HG03045 (cell line): ENCODE results near the gene OSM.
A peak's percentile ranks its signal among the peaks of the same experiment; 100 is the strongest.

Experiments
- ATAC-seq: cut with Tn5 transposase; IDR thresholded peaks from one replicate; pipeline ENCODE4 v1.9.1; 2021; ENCODE audit warnings: mild to moderate bottlenecking, moderate library complexity; ENCODE audit not compliant: unreplicated experiment

OSM gene

GRCh38 chr22:30285846-30286200 lies 19.2 kb upstream of the OSM start:
- no peak for ATAC-seq

GRCh38 chr22:30285176-30285845 lies 18.7 kb upstream of the OSM start:
- ATAC-seq: no peak

GRCh38 chr22:30284666-30285065 lies 18.0 kb upstream of the OSM start:
- no peak for ATAC-seq

- no peak for ATAC-seq
Observed at GRCh38 chr22:30284172-30284571, 17.5 kb upstream of the OSM start.

GRCh38 chr22:30283342-30283741 lies 16.7 kb upstream of the OSM start:
- no peak for ATAC-seq

GRCh38 chr22:30282616-30283046 lies 16.0 kb upstream of the OSM start:
- ATAC-seq: no peak

- ATAC-seq: no peak
Observed at GRCh38 chr22:30280505-30280904, 13.9 kb upstream of the OSM start.

- no peak for ATAC-seq
Observed at GRCh38 chr22:30279932-30280331, 13.3 kb upstream of the OSM start.

- ATAC-seq: no peak
Observed at GRCh38 chr22:30279046-30279788, 12.6 kb upstream of the OSM start.

- ATAC-seq: no peak
Observed at GRCh38 chr22:30277547-30278344, 11.1 kb upstream of the OSM start.

GRCh38 chr22:30276039-30276438 lies 9.4 kb upstream of the OSM start:
- no peak for ATAC-seq

- no peak for ATAC-seq
Observed at GRCh38 chr22:30275625-30276024, 9.0 kb upstream of the OSM start.

GRCh38 chr22:30274437-30274812 lies 7.8 kb upstream of the OSM start:
- ATAC-seq: no peak

- no peak for ATAC-seq
Observed at GRCh38 chr22:30273711-30274436, 7.2 kb upstream of the OSM start.

- ATAC-seq: no peak
Observed at GRCh38 chr22:30272781-30273601, 6.3 kb upstream of the OSM start.

- ATAC-seq: no peak
Observed at GRCh38 chr22:30270832-30271231, 4.2 kb upstream of the OSM start.

GRCh38 chr22:30268331-30268730 lies 1.7 kb upstream of the OSM start:
- no peak for ATAC-seq

- ATAC-seq: no peak
Observed at GRCh38 chr22:30267382-30268302, 991 bp upstream of the OSM start.

GRCh38 chr22:30265823-30266444 lies 717 bp downstream of the OSM start:
- peak; percentile 59 for ATAC-seq
